Bronchial smooth muscle cell (primary cell): Measurements from ENCODE around the gene CLEC5A. TPM values are rescaled to one million over a fixed set of nuclear protein-coding genes. Genes with fewer than 3 reads are reported as not detected.

Experiments
- total RNA-seq: library from RNA; depleted of rRNA; stranded (reverse); fragments of >200 nt; gene quantifications from 2 replicates; pipeline ENCODE4 v1.2.1, GENCODE V29; 2014

Gene CLEC5A
- not detected in 2 replicates for total RNA-seq

GRCh38 chr7:141946796-141947195 lies at the start of gene CLEC5A:
Gene CLEC5A (minus strand): TSS chr7:141946974. CDS start chr7:141946292, 682 bp downstream.

GRCh38 chr7:141973673-141974072 lies 26.9 kb upstream of the CLEC5A start, which contains the start of gene TAS2R38:
Gene TAS2R38 (minus strand): TSS chr7:141973773. CDS start chr7:141973689, 84 bp downstream.

DNA sequence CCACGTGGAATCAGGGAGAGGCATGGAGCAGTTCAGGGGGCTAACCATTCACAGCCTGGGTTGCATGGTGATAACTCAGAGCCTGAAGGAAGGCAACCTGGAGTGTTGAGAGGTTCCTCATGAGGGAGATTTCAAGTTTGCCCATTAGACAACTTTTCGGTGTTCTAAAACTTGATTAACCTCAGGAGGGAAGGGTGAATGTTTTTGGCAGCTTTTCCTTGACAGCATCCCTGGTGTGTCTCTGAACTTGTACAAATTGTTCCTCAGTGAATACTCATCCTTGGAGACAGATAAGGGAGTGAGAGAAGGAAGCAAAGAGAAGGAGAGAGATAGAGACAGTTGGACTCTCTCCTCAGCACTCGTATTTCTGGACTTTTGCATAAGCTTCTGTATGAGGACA lies 30.7 kb downstream of the CLEC5A start, which contains the start of gene OR9A4:
Gene OR9A4, plus strand, starts transcription at position 301 of the 400 bp plus-strand sequence. CDS start 2,477 bp downstream, outside the sequence.

Other genes with a start within 250 kb of the CLEC5A start
- gene DENND11, start 244.8 kb downstream of the CLEC5A start, total RNA-seq = 5.7 and 9.6 TPM in 2 replicates
- gene WEE2, start 238.6 kb downstream of the CLEC5A start, total RNA-seq = 0.17 TPM in 1 of 2 replicates, not detected in the other
- 158 and 165 TPM in 2 replicates for gene SSBP1, start 208.6 kb downstream of the CLEC5A start, total RNA-seq
- gene TAS2R3, start 182.9 kb downstream of the CLEC5A start, total RNA-seq = 1.3 and 1.5 TPM in 2 replicates
- gene TAS2R4, start 170.3 kb downstream of the CLEC5A start, total RNA-seq = 0.79 and 1.3 TPM in 2 replicates
- 0.43 and 0.79 TPM in 2 replicates for gene TAS2R5, start 156.8 kb downstream of the CLEC5A start, total RNA-seq
- gene PRSS37, start 105.5 kb downstream of the CLEC5A start, total RNA-seq = not detected in 2 replicates
- gene OR9A4, start 30.6 kb downstream of the CLEC5A start, total RNA-seq = not detected in 2 replicates
- not detected in 2 replicates for gene TAS2R38, start 26.8 kb upstream of the CLEC5A start, total RNA-seq
- not detected in 2 replicates for gene MGAM, start 48.9 kb upstream of the CLEC5A start, total RNA-seq
- gene MGAM2, start 164.7 kb upstream of the CLEC5A start, total RNA-seq = not detected in 2 replicates